Type B pancreatic cell (in vitro differentiated cells): ENCODE results near the gene ASB15. TPM values are rescaled to one million over a fixed set of nuclear protein-coding genes. Genes with fewer than 3 reads are reported as not detected.

ENCODE experiments used
- DNase-seq: peaks from one replicate; pipeline ENCODE4 v3.0.0; 2021; ENCODE audit warnings: mixed read lengths; ENCODE audit not compliant: unreplicated experiment; ENCODE audit errors: extremely low spot score
- H3K27ac Mint-ChIP-seq: 2 replicates; pipeline ENCODE4 v1.8.0; 2021; ENCODE audit warnings: mild to moderate bottlenecking, mixed read lengths
- H3K27me3 Mint-ChIP-seq: 2 replicates; pipeline ENCODE4 v1.8.0; 2021; ENCODE audit warnings: mixed read lengths
- H3K36me3 Mint-ChIP-seq: 2 replicates; pipeline ENCODE4 v1.8.0; 2021; ENCODE audit warnings: mixed read lengths
- H3K4me1 Mint-ChIP-seq: one replicate; pipeline ENCODE4 v1.8.0; 2021; ENCODE audit warnings: mixed read lengths; ENCODE audit not compliant: unreplicated experiment
- H3K4me3 Mint-ChIP-seq: 2 replicates; pipeline ENCODE4 v1.8.0; 2021; ENCODE audit warnings: mild to moderate bottlenecking, mixed read lengths
- H3K9me3 Mint-ChIP-seq: 2 replicates; pipeline ENCODE4 v1.8.0; 2021; ENCODE audit warnings: mixed read lengths
- CTCF ChIP-seq: fragments of 200-600 bp; sonication (generic); conservative IDR thresholded peaks from 2 replicates; pipeline ENCODE4 v1.5.0; 2021; ENCODE audit warnings: antibody characterized with exemption, mild to moderate bottlenecking
- total RNA-seq: library from RNA; stranded (reverse); gene quantifications from 2 replicates; pipeline ENCODE4 v1.2.1, GENCODE V29; 2021; ENCODE audit warnings: low replicate concordance

Gene ASB15
- total RNA-seq, 1 donor from 2014 or later, result not detected

DNA sequence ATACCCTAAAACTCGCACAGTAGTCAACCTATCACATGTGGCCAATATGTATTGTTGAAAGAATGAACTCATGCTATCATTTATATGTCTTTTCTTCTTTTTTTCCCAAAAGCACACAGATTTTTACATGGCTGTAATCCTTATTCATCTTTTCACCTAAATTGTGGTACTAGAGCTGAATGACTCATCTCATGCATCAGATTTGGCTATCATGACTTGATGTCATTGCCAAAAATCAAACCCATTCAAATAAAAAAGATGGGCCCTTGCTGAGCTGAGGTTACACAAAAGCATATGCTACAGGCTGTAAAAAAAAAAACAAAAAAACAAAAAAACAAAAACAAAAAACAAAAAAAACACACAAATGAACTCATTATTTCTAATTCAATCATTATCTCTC, 50.8 kb downstream of the ASB15 start:
- TF ChIP-seq CTCF, result no peak
- Mint-ChIP-seq H3K4me1 (no peaks in the 10 kb centered on the region), H3K9me3 (no peaks in the 10 kb centered on the region), H3K4me3 (no peak overlapping the region), H3K27ac (no peak overlapping the region), H3K36me3 (no peaks in the 10 kb centered on the region), H3K27me3 (no peaks in the 10 kb centered on the region)
- no peak for DNase-seq

- Mint-ChIP-seq H3K4me1 (no peaks in the 10 kb centered on the region), H3K36me3 (no peaks in the 10 kb centered on the region), H3K27me3 (no peaks in the 10 kb centered on the region), H3K27ac (no peak overlapping the region), H3K4me3 (no peak overlapping the region), H3K9me3 (no peaks in the 10 kb centered on the region)
- no peak for TF ChIP-seq CTCF
- no peak for DNase-seq
Observed at GRCh38 chr7:123653162-123653561, 51.5 kb downstream of the ASB15 start.

DNA sequence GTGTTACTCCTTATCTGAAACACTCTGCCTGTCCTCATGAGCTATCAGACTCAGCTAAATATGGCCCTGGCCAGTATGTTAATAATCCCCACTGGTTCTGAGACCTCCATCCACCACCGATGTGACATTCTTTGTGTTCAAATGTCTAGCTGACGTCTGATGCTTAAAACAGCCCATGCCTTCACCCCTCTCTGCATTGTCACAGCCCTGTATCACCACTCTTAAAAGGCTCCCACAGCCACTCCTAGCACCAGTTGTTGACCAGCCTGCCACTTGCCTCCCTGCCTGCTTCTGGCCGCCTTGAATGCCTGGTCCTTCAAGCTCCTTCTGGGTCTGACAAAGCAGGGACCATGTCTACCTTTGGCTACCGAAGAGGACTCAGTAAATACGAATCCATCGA, 54.0 kb downstream of the ASB15 start, which contains the start of gene LMOD2:
LMOD2 (plus strand) TSS at position 253 of the 400 bp plus-strand sequence; CDS start at position 351, 98 bp downstream.
- no peaks in the 10 kb centered on the region for H3K36me3 Mint-ChIP-seq

DNA sequence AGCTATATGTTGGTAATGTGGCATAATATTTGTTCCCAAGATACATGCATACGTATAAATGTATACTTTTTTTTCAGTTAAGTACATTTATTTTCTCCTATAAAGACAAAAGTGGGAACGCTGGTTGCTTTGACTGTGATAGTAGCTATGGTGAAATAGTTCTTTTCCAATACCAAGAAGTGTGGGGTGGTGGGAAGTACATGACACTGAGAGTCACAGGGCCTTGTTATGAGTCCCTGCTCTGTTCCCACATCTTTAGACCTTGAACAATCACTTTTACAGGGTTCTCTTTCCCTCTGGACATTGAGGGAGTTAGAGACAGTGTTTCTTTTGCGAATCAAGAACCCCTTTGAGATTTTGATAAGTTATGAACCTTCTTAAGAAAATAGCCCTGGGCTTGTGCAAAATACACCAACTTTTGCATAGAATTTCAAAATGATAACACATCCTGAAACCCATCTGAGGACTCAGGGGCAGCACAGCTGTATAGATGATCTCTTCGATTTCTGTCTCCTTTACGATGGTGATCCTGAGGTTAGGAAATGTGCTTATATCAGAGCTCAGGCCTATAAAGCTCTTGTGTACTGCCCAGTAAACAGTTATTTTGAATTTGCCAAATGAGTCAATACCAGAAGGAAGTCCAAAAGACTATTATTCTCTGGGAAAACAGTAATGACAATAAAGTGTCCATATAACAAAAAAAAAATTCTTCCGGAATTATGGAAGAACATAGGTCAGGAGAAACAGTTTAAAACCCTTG, 55.1 kb downstream of the ASB15 start:
- no peak for TF ChIP-seq CTCF
- Mint-ChIP-seq H3K27me3 (no peaks in the 10 kb centered on the region), H3K4me3 (no peak overlapping the region), H3K4me1 (peaks cover 3% of the 10 kb centered on the region), H3K27ac (no peak overlapping the region), H3K36me3 (no peaks in the 10 kb centered on the region), H3K9me3 (peaks cover 2% of the 10 kb centered on the region)
- no peak for DNase-seq

More for the DNA sequence above, 54.0 kb downstream of the ASB15 start, which contains the start of gene LMOD2:
- Mint-ChIP-seq H3K4me3 (no peak within 1 kb of the TSS), H3K27ac (no peak within 1 kb of the TSS), H3K27me3 (no peaks in the 10 kb centered on the region), H3K9me3 (no peaks in the 10 kb centered on the region), H3K4me1 (peaks cover 3% of the 10 kb centered on the region)
- TF ChIP-seq CTCF, result no peak
- DNase-seq, result no peak

DNA sequence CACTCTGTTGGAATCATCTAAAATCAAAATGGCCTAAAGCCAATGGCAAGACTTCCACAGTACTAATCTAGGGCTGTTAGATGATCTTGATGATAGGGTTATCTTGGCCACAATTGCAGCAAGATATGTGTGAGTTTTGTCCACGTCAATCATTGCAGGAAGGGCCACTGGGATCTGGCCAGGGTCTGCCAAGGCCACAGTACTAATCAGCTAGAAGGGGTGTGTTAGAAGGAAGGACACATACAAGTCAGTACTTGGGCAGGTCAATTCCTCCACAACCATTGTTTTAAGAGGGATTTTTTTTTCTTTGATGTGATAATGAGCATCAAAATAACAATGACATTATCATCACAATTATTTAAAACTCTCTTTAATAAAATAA, 55.7 kb downstream of the ASB15 start:
- Mint-ChIP-seq H3K4me3 (no peak overlapping the region), H3K27ac (no peak overlapping the region), H3K4me1 (peaks cover 3% of the 10 kb centered on the region), H3K27me3 (no peaks in the 10 kb centered on the region), H3K9me3 (peaks cover 4% of the 10 kb centered on the region), H3K36me3 (no peaks in the 10 kb centered on the region)
- no peak for DNase-seq
- no peak for TF ChIP-seq CTCF
